ENCODE data around the gene EXOG.
"Not testable (repeated sequence)": the region's sequence is repeated elsewhere in the genome, so short reads cannot be mapped to it uniquely, and the experiment has no call there.

EXOG gene

GRCh38 chr3:38565339-38566214, 69.4 kb downstream of the EXOG start:
- DNase-seq = no peak

- DNase-seq = no peak
Measured at GRCh38 chr3:38566215-38566528, 70.0 kb downstream of the EXOG start.

- DNase-seq = not testable (repeated sequence)
Measured at GRCh38 chr3:38566794-38567193, 70.7 kb downstream of the EXOG start.

- DNase-seq = no peak
Measured at GRCh38 chr3:38567498-38567897, 71.4 kb downstream of the EXOG start.

- DNase-seq = no peak
Measured at GRCh38 chr3:38573111-38573510, 77.0 kb downstream of the EXOG start.

GRCh38 chr3:38573556-38573955, 77.4 kb downstream of the EXOG start:
- no peak for DNase-seq

GRCh38 chr3:38574411-38575278, 78.5 kb downstream of the EXOG start:
- DNase-seq = no peak

GRCh38 chr3:38575279-38575843, 79.2 kb downstream of the EXOG start:
- DNase-seq = no peak
